Right ventricle myocardium superior (tissue), 1 donor: Measurements from ENCODE around the gene TMEM253. TPM values are rescaled to one million over a fixed set of nuclear protein-coding genes. Genes with fewer than 3 reads are reported as not detected.

Experiments
- ATAC-seq: fragments of 200-7000 bp; cut with Tn5 transposase; one replicate; pipeline ENCODE4 v1.9.1; 2020; ENCODE audit warnings: mild to moderate bottlenecking; ENCODE audit not compliant: poor library complexity
- DNase-seq: peaks from one replicate; pipeline ENCODE4 v3.0.0-alpha.2; 2020
- intact Hi-C: fragments of 100-400 bp; cut with DNase I; formaldehyde crosslinking; loops from one replicate; pipeline ENCODE4 v1.11.2; 2022
- total RNA-seq: library from RNA; stranded (reverse); fragmentation: NEBNext Ultra II Directional; extraction: Animal tissue kit (Norgen Biotek cat#: 25700); gene quantifications from one replicate; pipeline ENCODE4 v1.2.1, GENCODE V29; 2021
- donor health status: DM: no; HTN: yes; CAD: no; lungs with severe emphysema.

Gene TMEM253
- total RNA-seq, 1 donor from 2014 or later = 0.43 TPM

- DNase-seq = peak; percentile 83
- intact Hi-C loops = no loop called here
- peak; percentile 79 for ATAC-seq
These were observed 30.7 kb upstream of the TMEM253 start, which contains the start of gene ARHGEF40 for GRCh38 chr14:21070083-21070609. Gene ARHGEF40 (plus strand): TSS chr14:21070304. CDS start chr14:21070397, 93 bp downstream.

GRCh38 chr14:21070610-21071224 is 30.1 kb upstream of the TMEM253 start:
- peak; percentile 70 for DNase-seq
- intact Hi-C loops = loop anchor here (1.0 kb wide), 1 partner anchor 34 kb away; no protein-coding TSS in a partner anchor
- peak; percentile 23 for ATAC-seq

- DNase-seq = peak; percentile 93
- ATAC-seq = peak; percentile 72
- intact Hi-C loops = loop anchor here (1.0 kb wide), 1 partner anchor 33 kb away; no protein-coding TSS in a partner anchor
These were observed 29.4 kb upstream of the TMEM253 start for GRCh38 chr14:21071225-21072030.

GRCh38 chr14:21072031-21072473 is 28.8 kb upstream of the TMEM253 start:
- no peak for DNase-seq
- ATAC-seq = peak; percentile 1

GRCh38 chr14:21072781-21073339 is 28.0 kb upstream of the TMEM253 start:
- intact Hi-C loops = no loop called here
- ATAC-seq (no peak), DNase-seq (no peak)

More at GRCh38 chr14:21072031-21072473, 28.8 kb upstream of the TMEM253 start:
- intact Hi-C loops = no loop called here

GRCh38 chr14:21073921-21074320 is 26.9 kb upstream of the TMEM253 start:
- DNase-seq = no peak
- intact Hi-C loops = no loop called here
- no peak for ATAC-seq

GRCh38 chr14:21074398-21075272 is 26.2 kb upstream of the TMEM253 start:
- DNase-seq (no peak), ATAC-seq (no peak)
- intact Hi-C loops = no loop called here

GRCh38 chr14:21075719-21076437 is 25.0 kb upstream of the TMEM253 start:
- intact Hi-C loops = no loop called here
- DNase-seq (no peak), ATAC-seq (no peak)

- DNase-seq (no peak), ATAC-seq (no peak)
- intact Hi-C loops = no loop called here
These were observed 23.2 kb upstream of the TMEM253 start for GRCh38 chr14:21077672-21078071.

- no peak for ATAC-seq
These were observed 22.6 kb upstream of the TMEM253 start for GRCh38 chr14:21078287-21078686.

GRCh38 chr14:21078726-21079125 is 22.1 kb upstream of the TMEM253 start:
- intact Hi-C loops = no loop called here
- no peak for DNase-seq
- ATAC-seq = no peak

More at GRCh38 chr14:21078287-21078686, 22.6 kb upstream of the TMEM253 start:
- DNase-seq = no peak
- intact Hi-C loops = no loop called here

GRCh38 chr14:21081521-21082142 is 19.2 kb upstream of the TMEM253 start:
- ATAC-seq (no peak), DNase-seq (no peak)
- intact Hi-C loops = no loop called here

GRCh38 chr14:21083565-21084325 is 17.1 kb upstream of the TMEM253 start:
- intact Hi-C loops = no loop called here
- ATAC-seq (no peak), DNase-seq (no peak)

- ATAC-seq (no peak), DNase-seq (no peak)
- intact Hi-C loops = no loop called here
These were observed 16.5 kb upstream of the TMEM253 start for GRCh38 chr14:21084396-21084795.

- ATAC-seq (peak; percentile 77), DNase-seq (peak; percentile 78)
- intact Hi-C loops = no loop called here
These were observed 15.6 kb upstream of the TMEM253 start for GRCh38 chr14:21084998-21085853.

- no peak for ATAC-seq
- intact Hi-C loops = no loop called here
- no peak for DNase-seq
These were observed 14.0 kb upstream of the TMEM253 start for GRCh38 chr14:21086908-21087293.
